ENCODE measurements around the gene FLAD1.

The FLAD1 gene

DNA sequence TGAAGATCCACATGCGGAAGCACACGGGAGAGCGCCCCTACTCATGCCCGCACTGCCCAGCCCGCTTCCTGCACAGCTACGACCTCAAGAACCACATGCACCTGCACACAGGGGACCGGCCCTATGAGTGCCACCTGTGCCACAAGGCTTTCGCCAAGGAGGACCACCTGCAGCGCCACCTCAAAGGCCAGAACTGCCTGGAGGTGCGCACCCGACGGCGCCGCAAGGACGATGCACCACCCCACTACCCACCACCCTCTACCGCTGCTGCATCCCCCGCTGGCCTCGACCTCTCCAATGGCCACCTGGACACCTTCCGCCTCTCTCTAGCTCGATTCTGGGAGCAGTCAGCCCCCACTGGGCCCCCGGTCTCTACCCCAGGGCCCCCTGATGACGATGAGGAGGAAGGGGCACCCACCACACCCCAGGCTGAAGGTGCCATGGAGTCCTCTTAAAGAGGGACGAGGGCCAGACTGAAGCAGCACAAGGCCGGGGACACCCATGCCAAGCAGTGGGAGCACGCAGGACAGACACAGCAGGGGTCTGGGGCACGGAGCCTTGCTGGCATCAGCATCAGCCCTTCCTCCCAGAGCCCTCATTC, 33.2 kb downstream of the FLAD1 start:
- DNase-seq (ENCODE audit: low read depth in 2 of 2): no peak

GRCh38 chr1:155017041-155017945, 34.1 kb downstream of the FLAD1 start:
- peak; percentile 81 to 83 for DNase-seq (ENCODE audit: low read depth in 2 of 2)

DNA sequence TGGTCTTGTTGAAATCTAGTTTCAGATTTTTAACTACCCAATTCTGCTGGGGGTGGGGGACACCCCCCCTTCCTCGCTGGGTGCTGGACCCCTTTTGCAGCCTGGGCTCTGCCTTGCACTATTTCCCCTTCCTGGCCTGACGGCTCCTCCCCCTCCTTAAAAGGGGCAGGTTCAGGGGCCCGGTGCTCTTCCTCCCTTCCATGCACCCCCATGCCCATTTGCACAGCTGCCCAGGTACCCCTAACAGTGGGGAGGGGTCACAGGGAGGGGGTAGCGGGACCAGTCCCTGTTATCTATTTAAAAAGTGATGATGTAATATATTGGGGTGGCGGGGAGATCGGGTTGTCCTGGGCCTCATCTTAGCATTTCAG, 34.8 kb downstream of the FLAD1 start:
- DNase-seq (ENCODE audit: low read depth in 2 of 2): no peak

DNA sequence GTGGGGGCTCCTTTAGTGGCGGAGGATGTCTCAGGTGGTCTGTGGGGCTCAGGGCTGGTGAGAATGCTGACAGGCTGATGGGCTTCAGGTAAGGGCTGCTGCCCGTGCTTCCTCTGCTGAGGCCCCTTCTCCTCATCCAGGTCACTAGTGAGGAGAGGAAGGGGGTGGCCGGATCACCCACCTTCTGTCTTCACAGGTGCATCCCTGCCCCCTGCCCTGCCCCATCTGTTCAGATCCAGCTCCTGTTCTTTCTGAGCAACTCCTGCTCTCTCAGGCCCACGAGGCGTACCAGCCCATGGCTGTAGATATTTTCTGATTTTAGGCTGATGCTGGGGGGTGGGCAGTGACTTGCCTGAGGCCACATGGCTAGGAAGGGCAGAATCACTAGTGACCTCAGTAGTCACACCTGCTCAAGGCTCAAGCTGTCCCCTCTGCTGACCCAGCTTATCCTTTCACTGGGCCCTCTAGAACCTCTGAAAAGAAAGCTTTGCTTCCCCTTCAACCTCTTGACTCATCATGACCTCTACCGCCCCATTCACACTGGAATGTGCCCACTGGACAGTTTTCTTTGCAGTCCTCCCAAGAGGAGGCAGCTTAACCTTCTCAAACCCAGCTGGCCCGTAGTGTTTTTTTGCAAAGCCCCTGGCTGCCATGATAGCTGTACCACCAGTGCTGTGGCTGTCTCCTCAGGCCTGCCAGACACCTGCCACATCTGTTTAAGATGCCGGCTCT, 35.6 kb downstream of the FLAD1 start:
- no peak for DNase-seq (ENCODE audit: low read depth in 2 of 2)

DNA sequence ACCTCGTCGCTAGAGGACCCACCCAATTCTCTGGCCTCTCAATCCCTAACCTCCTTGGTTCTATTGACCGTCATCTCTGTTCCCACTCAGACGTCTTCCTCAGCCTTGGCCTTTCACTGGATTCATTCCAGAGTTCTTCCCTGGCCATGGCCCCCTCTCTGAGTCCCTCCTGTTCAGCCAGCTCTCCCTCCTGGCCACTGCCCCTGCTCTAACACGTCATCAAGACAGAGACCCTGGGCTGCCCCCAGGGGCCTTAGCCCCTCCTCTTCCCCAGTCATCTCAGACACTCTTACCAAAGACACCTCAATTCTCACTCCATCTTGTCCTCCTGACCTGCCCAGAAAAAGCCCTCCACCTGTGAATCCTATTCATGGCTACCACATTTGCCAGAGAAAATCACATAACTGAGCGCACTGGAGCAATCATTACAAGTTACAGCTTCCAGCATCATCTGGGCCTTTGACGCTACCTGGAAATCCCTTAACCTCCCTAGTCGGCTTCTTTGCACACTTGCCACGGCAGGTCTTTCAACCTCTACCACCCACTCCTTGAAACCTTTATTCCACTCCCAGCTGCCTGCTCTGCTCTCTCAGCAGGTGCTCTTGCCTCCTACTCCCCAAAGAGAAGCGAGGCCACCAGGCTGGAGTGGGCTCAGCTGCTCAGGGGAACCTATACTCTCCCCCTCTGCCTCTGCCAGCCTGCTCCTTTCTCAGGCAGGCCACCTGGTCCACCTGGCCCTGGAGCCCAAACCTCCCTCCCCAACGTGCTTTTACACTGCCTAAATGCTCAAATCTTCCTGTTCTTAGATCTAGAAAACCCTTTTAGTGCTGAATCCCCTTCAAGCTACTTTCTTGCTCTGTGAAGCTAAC, 36.5 kb downstream of the FLAD1 start:
- no peak for DNase-seq (ENCODE audit: low read depth in 2 of 2)

GRCh38 chr1:155022136-155022926, 39.2 kb downstream of the FLAD1 start:
- no peak for DNase-seq (ENCODE audit: low read depth in 2 of 2)

GRCh38 chr1:155022927-155023236, 39.7 kb downstream of the FLAD1 start:
- no peak for DNase-seq (ENCODE audit: low read depth in 2 of 2)

DNA sequence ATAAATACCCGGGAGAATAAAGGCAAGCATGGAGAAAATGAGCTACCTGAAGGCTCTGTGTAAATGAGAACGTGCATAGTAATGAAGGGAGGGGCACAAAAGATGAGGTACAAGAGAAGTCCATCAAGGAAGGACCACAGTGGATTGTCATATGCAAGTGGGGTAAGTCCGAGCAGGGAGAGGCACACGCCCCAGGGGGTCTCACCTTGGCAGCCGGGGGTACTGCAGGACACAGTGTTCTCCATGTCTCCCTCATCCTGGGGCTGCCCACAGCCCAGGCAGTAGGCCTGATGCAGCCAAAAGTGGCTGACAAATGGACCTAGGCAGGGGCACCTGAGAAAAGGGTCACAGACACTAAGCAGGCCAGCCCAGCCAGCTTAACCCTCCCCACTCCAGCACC, 40.5 kb downstream of the FLAD1 start:
- no peak for DNase-seq (ENCODE audit: low read depth in 2 of 2)

DNA sequence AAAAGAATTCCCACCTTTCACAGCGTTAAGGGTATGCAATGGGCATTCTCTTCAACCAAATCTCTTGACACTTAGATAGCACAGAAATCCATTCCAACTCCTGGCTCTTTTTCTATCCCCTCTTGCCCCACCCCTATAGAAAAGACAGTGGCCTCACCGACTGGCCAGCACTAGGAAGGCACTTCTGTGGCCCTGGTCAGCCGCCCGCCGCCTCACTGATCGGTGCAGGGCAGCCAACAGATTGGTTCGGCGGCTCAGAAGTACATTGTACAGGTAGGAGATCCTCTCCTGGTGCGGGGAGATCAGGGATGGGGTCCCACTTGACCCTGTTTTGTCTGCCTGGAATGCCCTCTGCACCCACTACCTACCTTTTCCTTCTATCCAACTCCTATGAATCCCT, 41.2 kb downstream of the FLAD1 start:
- DNase-seq (ENCODE audit: low read depth in 2 of 2): no peak

DNA sequence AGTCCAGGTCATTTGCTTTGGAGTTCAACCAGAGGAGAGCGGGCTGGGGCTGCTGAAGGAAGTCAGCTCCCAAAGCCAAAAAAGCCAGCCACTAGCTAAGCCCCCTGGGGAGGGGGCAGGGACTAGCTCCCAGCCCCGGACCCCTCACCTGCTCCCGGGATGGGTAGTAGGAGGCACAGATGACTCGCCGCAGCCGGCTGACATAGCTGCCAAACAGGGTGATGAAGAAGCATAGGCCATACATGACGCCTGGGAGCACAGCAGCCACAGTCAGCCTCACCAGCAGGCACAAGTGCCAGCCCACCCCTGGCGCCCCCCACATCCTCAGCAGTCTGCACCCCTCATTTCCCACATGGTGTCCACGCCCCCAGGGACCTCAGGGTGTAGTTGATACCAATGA, 43.0 kb downstream of the FLAD1 start:
- DNase-seq (ENCODE audit: low read depth in 2 of 2): no peak

DNA sequence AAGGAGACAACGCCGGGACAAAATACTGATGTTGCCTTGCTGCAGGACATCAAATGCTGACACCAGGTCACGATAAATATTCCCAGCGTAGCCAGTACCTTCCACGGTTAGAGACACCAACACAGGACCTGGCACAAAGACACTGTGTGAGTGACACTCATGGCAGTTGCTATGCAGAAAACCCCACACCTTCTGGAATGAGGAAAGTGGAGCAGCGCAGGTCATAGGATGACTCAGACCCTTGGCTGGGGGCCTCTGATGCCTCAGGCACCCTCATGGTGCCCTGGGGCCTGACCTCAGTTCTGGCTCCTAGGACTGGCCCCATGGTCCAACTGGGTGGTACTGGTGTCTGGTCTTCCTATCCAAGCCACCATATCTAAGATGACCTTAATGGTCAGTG, 43.4 kb downstream of the FLAD1 start:
- no peak for DNase-seq (ENCODE audit: low read depth in 2 of 2)

- no peak for DNase-seq (ENCODE audit: low read depth in 2 of 2)
Measured at GRCh38 chr1:155029513-155030242, 46.5 kb downstream of the FLAD1 start.

DNA sequence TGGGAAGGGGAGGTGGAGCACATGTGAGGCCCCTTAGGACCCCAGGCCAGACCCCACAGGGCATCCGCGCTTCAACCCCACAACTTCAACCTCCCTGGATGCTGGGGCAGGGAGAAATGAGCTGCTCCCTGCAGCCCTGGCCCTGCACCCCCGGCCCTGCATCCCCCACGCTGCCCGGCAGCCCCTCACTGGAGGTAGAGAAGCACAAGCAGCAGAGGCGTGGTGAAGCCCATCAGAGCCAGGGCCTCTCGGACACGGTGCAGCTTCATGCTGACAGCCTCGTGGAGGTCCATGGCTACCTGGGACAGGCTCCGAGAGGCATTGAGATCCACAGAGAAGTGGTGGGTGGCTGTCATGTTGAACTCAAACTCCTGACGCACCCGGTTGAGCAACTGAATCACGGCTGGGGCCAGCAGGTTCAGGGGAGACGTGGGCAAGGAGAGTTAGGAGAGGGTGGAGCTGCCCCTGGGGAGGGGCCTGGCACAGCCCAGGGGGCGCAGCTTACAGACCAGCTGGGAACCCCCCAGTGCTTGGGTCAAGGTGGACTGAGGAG, 47.2 kb downstream of the FLAD1 start:
- DNase-seq (ENCODE audit: low read depth in 2 of 2): no peak

DNA sequence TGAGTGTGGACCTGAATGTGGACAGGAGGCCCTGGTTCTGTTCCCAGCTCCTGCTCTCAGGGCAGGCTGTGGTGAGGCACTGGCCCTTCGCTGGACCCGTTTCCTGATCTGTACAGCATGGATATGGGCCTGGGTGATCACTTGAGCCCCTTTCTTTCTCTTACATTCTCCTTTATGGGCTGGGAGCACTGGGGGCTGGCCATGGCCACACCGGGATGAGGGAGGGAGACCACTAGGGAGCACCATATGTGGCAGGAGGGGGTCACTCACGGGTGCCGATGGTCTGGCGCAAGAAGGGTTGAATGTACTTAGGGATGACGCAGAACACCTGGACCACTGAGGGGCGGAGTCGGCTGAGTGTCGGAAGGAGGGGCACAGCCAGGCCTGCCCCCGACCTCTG, 47.8 kb downstream of the FLAD1 start:
- no peak for DNase-seq (ENCODE audit: low read depth in 2 of 2)

GRCh38 chr1:155032886-155033285, 49.7 kb downstream of the FLAD1 start:
- DNase-seq (ENCODE audit: low read depth in 2 of 2): no peak

GRCh38 chr1:155033524-155033923, 50.4 kb downstream of the FLAD1 start, which contains the start of the genes DCST1 and DCST2:
TSS of gene DCST1 (plus strand) at chr1:155033824. CDS start at chr1:155034037, 213 bp downstream.
TSS of gene DCST2 (minus strand) at chr1:155033781. CDS start at chr1:155033701, 80 bp downstream.
- no peak for DNase-seq (ENCODE audit: low read depth in 2 of 2)

GRCh38 chr1:155034318-155035208, 51.4 kb downstream of the FLAD1 start:
- DNase-seq (ENCODE audit: low read depth in 2 of 2): no peak

GRCh38 chr1:155035936-155036335, 52.8 kb downstream of the FLAD1 start:
- DNase-seq (ENCODE audit: low read depth in 2 of 2): no peak

- no peak for DNase-seq (ENCODE audit: low read depth in 2 of 2)
Measured at GRCh38 chr1:155037043-155037442, 53.9 kb downstream of the FLAD1 start.
